GM12801 (cell line): Measurements from ENCODE around the gene NEDD4L.

Experiments
- CTCF ChIP-seq: IDR thresholded peaks from one replicate; pipeline ENCODE4 v1.5.1; 2011; ENCODE audit warnings: control low read depth; ENCODE audit not compliant: insufficient read length; ENCODE audit errors: extremely low read depth

Gene NEDD4L

DNA sequence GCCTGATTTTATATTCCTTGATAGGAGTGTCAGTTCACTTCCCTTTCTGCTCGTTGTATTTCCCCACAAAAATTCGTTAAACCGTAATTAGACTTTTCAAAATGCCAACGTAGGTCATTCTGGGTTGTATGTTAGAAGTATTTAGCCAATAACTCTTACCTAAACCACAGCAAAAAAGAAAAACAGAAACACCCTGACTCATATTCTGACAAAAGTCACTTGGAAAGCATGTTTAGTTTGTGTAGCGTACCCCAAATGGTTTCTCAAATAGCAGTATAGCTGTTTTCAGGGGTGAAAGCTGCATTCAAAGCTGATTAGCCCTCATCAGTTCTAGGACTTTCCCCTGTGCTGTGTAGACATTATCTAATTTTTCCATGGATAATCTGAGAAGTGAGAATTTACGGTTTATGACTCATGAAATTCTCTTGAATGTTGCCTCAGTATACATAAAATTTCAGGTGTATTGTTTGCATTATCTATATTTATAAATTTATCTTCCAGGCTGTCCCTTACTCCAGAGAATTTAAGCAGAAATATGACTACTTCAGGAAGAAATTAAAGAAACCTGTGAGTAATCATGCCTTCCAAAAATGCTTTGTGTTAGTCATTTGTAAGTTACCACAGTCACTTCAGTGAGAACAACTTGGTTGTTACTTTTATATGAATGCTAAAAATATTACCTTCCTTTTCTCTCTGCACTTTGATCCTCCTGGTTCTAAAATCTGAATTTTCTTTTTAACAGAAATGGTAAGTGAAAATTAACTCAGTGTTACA is 319.9 kb downstream of the NEDD4L start:
- TF ChIP-seq CTCF, result no peak

DNA sequence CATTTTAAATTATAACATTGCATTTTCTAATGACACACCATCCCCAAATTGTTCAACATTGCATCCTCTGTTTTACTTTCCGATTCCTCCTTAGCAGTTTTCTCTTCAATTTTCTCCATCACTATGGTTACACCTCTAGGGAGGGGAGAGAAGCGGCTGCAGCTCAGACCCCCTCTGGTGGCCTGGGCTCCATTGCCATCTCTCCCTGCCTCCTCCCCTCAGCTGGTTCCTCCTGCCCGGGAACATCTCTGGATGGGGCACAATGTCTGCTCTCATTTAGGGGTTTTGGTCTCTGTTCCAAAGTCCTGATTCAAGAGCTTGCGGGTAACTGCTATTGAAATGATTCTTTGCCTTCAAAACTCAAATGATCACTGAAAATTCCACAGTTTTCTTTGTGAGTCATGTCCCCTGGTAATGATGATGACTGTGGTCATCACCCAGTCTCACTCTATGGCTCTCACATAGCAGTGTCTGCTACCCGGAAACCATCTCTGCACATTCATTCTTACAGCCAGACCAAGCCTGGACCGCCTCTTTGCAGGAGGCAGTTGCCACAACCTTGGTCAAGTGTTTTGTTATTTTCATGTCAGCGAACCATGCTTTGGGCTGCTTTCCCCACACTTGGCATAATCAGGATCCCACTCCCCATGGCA is 321.0 kb downstream of the NEDD4L start:
- no peak for TF ChIP-seq CTCF

- no peak for TF ChIP-seq CTCF
Observed at GRCh38 chr18:58367425-58368140, 323.6 kb downstream of the NEDD4L start.

DNA sequence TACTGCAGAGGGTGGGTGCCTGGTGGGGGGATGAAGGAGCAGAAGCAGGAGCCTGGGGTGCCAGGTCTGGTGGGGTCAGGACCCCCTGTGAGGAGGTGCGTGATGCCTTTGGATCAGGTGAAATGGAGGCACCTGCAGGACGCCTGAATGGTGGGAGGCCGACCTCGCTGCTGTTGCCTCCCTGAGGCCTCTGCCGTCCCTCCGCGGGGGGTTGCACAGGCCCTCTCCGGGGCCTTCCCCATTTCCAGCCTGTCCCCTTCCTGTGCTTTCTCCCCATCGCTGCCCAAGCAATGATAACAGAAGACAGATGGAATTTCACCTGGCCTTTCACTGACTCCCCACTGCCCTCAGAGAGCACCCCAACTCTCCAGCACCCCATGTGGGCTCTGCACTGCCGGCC is 325.6 kb downstream of the NEDD4L start:
- no peak for TF ChIP-seq CTCF

DNA sequence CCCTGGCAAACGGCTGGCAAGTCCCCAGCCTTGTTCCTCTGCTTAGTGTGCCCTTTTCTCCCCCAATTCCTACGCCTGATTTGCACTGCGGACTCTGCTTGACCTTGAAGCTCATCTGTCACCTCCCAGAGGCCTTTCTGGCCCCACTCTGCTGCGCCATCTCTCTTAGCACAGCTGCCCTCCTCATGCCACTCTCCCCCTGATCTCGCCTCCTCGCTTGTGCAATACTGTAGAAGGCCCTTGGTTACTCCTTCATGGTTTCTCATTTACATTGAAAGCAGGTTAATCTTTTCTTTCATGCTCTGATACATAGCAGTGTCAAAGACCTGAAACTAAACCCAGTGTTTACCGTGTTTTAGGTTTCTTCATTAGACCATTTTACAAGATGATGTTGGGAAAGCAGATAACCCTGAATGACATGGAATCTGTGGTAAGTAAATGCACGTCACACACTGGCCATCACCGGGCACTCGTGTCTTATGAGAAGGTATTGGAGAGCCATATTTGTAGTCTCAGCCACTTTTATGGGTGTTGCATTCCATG is 326.1 kb downstream of the NEDD4L start:
- TF ChIP-seq CTCF, result no peak

DNA sequence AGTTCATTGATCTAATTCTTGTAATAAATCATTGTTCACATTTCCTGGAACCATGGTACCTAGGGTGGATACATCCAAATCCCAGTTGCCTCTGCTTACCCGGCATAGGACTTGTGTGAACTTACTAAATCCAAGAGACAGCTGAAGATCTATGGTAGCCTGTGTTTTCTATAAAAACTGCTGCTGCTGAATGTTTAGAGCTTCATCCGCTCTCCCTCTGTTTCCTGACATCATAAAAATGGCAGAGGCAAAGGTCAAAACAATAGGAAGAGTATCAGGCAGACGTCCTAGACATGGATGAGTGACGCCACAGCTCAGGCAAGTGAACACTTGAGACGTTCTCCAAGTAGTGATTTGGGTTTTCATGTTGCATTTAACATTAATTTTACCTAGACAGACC is 326.6 kb downstream of the NEDD4L start:
- no peak for TF ChIP-seq CTCF

- no peak for TF ChIP-seq CTCF
Observed at GRCh38 chr18:58373481-58373880, 329.5 kb downstream of the NEDD4L start.
